Gastrocnemius medialis (tissue), 4 donors: ENCODE data around the gene ATG14. TPM values are rescaled to one million over a fixed set of nuclear protein-coding genes. Genes with fewer than 3 reads are reported as not detected.

Source experiments
- ATAC-seq, 2 donors: fragments of 150-250 bp; one replicate each; pipeline ENCODE4 v1.9.1; 2016
- DNase-seq, 2 donors: peaks; one replicate each; pipeline ENCODE4 v3.0.0-alpha.2; 2019
- H3K27ac ChIP-seq, 4 donors: fragments of 200-600 bp; sonication (generic); 1 replicate in 1 of 4; 2 replicates in 3 of 4; pipeline ENCODE4 v1.5.1; 2016 to 2018; ENCODE audit warnings: mild to moderate bottlenecking in 2 of 4, moderate library complexity in 1 of 4
- H3K27me3 ChIP-seq, 3 donors: fragments of 200-600 bp; sonication (generic) in 2 of 3; 1 replicate in 1 of 3; 2 replicates in 2 of 3; pipeline versions ENCODE4 v1.5.1 to v1.6.0; 2016 to 2019; ENCODE audit warnings: mild to moderate bottlenecking in 1 of 3, moderate library complexity in 1 of 3
- H3K36me3 ChIP-seq, 2 donors: fragments of 200-600 bp; sonication (generic) in 1 of 2; one replicate each; pipeline ENCODE4 v1.5.1; 2017 to 2018
- H3K4me1 ChIP-seq, 2 donors: fragments of 200-600 bp; sonication (generic) in 1 of 2; one replicate each; pipeline ENCODE4 v1.5.1; 2016 to 2017; ENCODE audit warnings: mild to moderate bottlenecking in 2 of 2
- H3K4me3 ChIP-seq, 4 donors: fragments of 200-600 bp; sonication (generic) in 3 of 4; 1 replicate in 1 of 4; 2 replicates in 3 of 4; pipeline ENCODE4 v1.5.1; 2016 to 2019; ENCODE audit warnings: mild to moderate bottlenecking in 2 of 4
- H3K9me3 ChIP-seq, 3 donors: fragments of 200-600 bp; sonication (generic) in 2 of 3; 1 replicate in 1 of 3; 2 replicates in 2 of 3; pipeline ENCODE4 v1.5.1; 2016 to 2019
- CTCF ChIP-seq, 5 experiments: fragments of 450-650 bp in 3 of 5; fragments of 200-600 bp in 2 of 5; sonication (generic) in 2 of 5; IDR thresholded peaks in 4 of 5; conservative IDR thresholded peaks in 1 of 5; 1 replicate in 4 of 5; 2 replicates in 1 of 5; pipeline ENCODE4 v1.5.1; 2016 to 2019; ENCODE audit warnings: antibody characterized with exemption in 5 of 5, mild to moderate bottlenecking in 3 of 5, moderate library complexity in 3 of 5
- POLR2A ChIP-seq, 2 donors: fragments of 450-650 bp; IDR thresholded peaks; one replicate each; pipeline ENCODE4 v1.6.1; 2017; ENCODE audit warnings: antibody characterized with exemption in 2 of 2, mild to moderate bottlenecking in 2 of 2, moderate library complexity in 2 of 2
- in situ Hi-C, 4 donors: fragments of 200-750 bp; cut with MboI; loops; one replicate each; pipeline versions ENCODE4 v1.15.0 to v1.8.0; 2017; ENCODE audit warnings: low sequenced_read_pairs in 4 of 4
- intact Hi-C: fragments of 100-400 bp; cut with DNase I; formaldehyde crosslinking; loops from one replicate; pipeline ENCODE4 v1.15.1; 2023; ENCODE audit warnings: low total_unique reads
- total RNA-seq, 4 donors: library from RNA; depleted of rRNA; stranded (reverse); fragments of >200 nt; gene quantifications; one replicate each; pipeline versions ENCODE4 v1.1.0 to v1.2.3, GENCODE V29; 2016

Gene ATG14
- total RNA-seq, 4 donors from 2014 or later, result 12.6 to 20.0 (median 15.6) TPM

GRCh38 chr14:55355922-55356321 lies 55.7 kb downstream of the ATG14 start:
- in situ Hi-C loops, result loop anchor here in 2 of 4 donors (10.0 kb wide), 1 partner anchor 91 kb away; no protein-coding TSS in a partner anchor
- DNase-seq, result no peak
- peaks cover 0 to 27% of the 10 kb centered on the region in 2 donors for H3K36me3 ChIP-seq
- no peak overlapping the region for H3K27ac ChIP-seq
- H3K27me3 ChIP-seq, result no peaks in the 10 kb centered on the region
- no peak overlapping the region for H3K4me3 ChIP-seq
- no peaks in the 10 kb centered on the region for H3K9me3 ChIP-seq
- peaks cover 11 to 14% of the 10 kb centered on the region in 2 donors for H3K4me1 ChIP-seq
- ATAC-seq, result no peak
- TF ChIP-seq POLR2A (IDR thresholded peaks at IDR 0.05), result no peak
- no peak for TF ChIP-seq CTCF (IDR thresholded peaks at IDR 0.05 in 4 of 5, conservative IDR thresholded peaks at IDR 0.05 in 1 of 5)
- intact Hi-C loops, result loop anchor here (2.0 to 5.0 kb wide), 2 partner anchors 56 to 143 kb away; partner anchors contain the start of gene ATG14

GRCh38 chr14:55354500-55354899 lies 57.1 kb downstream of the ATG14 start:
- peaks cover 0 to 36% of the 10 kb centered on the region in 2 donors for H3K36me3 ChIP-seq

GRCh38 chr14:55353686-55354467 lies 57.8 kb downstream of the ATG14 start:
- peaks cover 11 to 15% of the 10 kb centered on the region in 2 donors for H3K4me1 ChIP-seq
- intact Hi-C loops (loop anchor here (1.0 to 5.0 kb wide), 3 partner anchors 78 to 141 kb away; partner anchors contain the start of gene FBXO34), in situ Hi-C loops (loop anchor here in 2 of 4 donors (10.0 kb wide), 1 partner anchor 89 kb away; no protein-coding TSS in a partner anchor)
- H3K4me3 ChIP-seq, result no peak overlapping the region
- H3K27me3 ChIP-seq, result no peaks in the 10 kb centered on the region
- H3K27ac ChIP-seq, result peak overlapping the region in 3 of 4 donors; percentile 64 to 74 (median 71)
- no peaks in the 10 kb centered on the region for H3K9me3 ChIP-seq
- DNase-seq, result no peak
- TF ChIP-seq POLR2A (IDR thresholded peaks at IDR 0.05), result no peak
- no peak for TF ChIP-seq CTCF (IDR thresholded peaks at IDR 0.05 in 4 of 5, conservative IDR thresholded peaks at IDR 0.05 in 1 of 5)
- peak; percentile 37 to 67 for ATAC-seq
- H3K36me3 ChIP-seq, result peaks cover 0 to 36% of the 10 kb centered on the region in 2 donors

More at GRCh38 chr14:55354500-55354899, 57.1 kb downstream of the ATG14 start:
- in situ Hi-C loops (loop anchor here in 2 of 4 donors (10.0 kb wide), 1 partner anchor 90 kb away; no protein-coding TSS in a partner anchor), intact Hi-C loops (loop anchor here (1.0 to 5.0 kb wide), 3 partner anchors 78 to 142 kb away; partner anchors contain the start of gene FBXO34)
- H3K4me1 ChIP-seq, result peaks cover 11 to 14% of the 10 kb centered on the region in 2 donors
- H3K27ac ChIP-seq, result peak overlapping the region in 3 of 4 donors; percentile 64 to 74 (median 71)
- peak; percentile 27 to 59 for DNase-seq
- no peaks in the 10 kb centered on the region for H3K9me3 ChIP-seq
- H3K27me3 ChIP-seq, result no peaks in the 10 kb centered on the region
- TF ChIP-seq POLR2A (IDR thresholded peaks at IDR 0.05) (no peak), CTCF (IDR thresholded peaks at IDR 0.05 in 4 of 5, conservative IDR thresholded peaks at IDR 0.05 in 1 of 5) (peak; percentile 40 to 67 (median 57))
- H3K4me3 ChIP-seq, result no peak overlapping the region
- ATAC-seq, result peak; percentile 79 to 91

- intact Hi-C loops, result loop anchor here (5.0 kb wide), 1 partner anchor 80 kb away; no protein-coding TSS in a partner anchor
- no peaks in the 10 kb centered on the region for H3K27me3 ChIP-seq
- H3K36me3 ChIP-seq, result peaks cover 0 to 36% of the 10 kb centered on the region in 2 donors
- in situ Hi-C loops, result loop anchor here in 2 of 4 donors (10.0 kb wide), 1 partner anchor 87 kb away; no protein-coding TSS in a partner anchor
- H3K9me3 ChIP-seq, result no peaks in the 10 kb centered on the region
- H3K4me1 ChIP-seq, result peaks cover 27 to 30% of the 10 kb centered on the region in 2 donors
- H3K27ac ChIP-seq, result no peak overlapping the region
- no peak overlapping the region for H3K4me3 ChIP-seq
- DNase-seq (no peak), ATAC-seq (no peak)
- TF ChIP-seq CTCF (IDR thresholded peaks at IDR 0.05 in 4 of 5, conservative IDR thresholded peaks at IDR 0.05 in 1 of 5), result no peak
Measured at GRCh38 chr14:55352201-55352600, 59.4 kb downstream of the ATG14 start.
